ENCODE results near the gene BTC.

DNA sequence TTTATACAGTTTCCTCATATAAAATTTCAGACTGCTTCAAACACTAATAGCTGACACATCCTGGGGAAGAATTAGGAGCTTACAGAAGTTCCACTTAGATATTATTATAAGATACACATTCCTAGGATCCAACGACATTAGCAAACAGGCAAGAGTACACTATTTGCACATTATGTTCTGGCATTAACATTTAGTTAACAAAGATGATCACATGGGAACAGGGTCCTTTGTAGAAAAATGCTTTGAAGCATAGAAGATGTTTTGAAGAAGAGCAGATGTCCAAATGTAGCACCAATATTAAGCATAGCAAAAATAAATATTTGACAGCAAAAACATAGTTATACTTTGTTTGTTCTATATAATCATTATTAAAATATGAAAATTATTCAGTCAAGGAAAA lies 52.1 kb downstream of the BTC start:
- TF ChIP-seq POLR2A (IDR thresholded peaks at IDR 0.05; ENCODE audit: low read length) (no peak), GATA1 (IDR thresholded peaks at IDR 0.05; ENCODE audit: low read depth, low read length) (no peak)
